Measurements from ENCODE around the gene ADAT3. TPM values are rescaled to one million over a fixed set of nuclear protein-coding genes. Genes with fewer than 3 reads are reported as not detected.

The ADAT3 gene
- total RNA-seq, 2 donors from 2014 or later, result 3.9 to 8.4 TPM

DNA sequence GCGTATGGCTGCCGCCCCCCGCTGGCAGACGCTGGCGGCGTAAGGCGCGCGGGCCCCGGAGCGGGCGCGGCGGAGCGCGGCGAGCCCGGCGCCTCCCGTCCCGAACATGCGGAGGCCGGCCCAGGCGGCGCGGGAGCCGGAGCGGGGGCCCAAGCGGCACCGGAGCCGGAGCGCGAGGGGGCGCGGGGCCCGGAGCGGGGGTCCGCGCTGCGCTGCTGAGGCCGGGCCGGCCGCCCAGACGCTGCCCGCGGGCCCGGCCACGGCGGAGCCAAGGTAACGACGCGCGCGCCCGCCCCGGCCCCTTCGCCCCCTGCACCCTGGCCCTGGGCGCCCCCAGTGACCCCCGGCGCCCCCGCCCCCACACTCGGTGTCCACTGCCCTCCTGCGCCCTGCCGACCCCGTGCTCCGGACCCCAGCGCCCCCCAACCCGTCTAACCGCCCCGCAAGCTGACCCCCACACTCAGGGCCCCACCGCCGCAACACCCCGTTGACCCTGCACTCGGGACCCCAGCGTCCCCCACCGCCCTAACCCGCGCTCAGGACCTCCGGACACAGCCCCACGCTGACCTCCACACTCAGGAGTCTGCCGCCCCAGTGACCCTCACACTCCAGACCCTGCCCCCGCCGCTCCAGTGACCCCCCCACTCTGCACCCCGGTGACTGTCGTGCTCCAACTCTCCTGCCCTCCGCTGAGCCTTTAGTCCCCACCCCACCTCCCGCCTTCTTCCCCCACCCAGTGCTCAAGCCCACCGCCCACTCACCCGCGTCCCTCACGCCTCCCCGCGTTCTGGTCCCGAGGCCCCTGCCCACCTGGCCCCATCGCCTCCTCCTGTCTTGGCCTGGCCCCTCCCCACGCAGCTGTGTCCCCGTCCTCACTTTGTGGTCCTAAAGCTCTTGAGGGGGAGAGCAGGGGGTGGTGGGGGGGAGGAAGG is 36.2 kb downstream of the ADAT3 start, which contains the start of gene CSNK1G2:
Gene CSNK1G2, plus strand, starts transcription at position 27 of the 932 bp plus-strand sequence. CDS start 28,601 bp downstream, outside the sequence.
- Histone ChIP-seq H3K4me3 (peak within 1 kb of the TSS; percentile 86), H3K36me3 (no peaks in the 10 kb centered on the region), H3K27ac (peak within 1 kb of the TSS; percentile 100), H3K27me3 (replicated peaks; ENCODE audit: insufficient read depth) (no peaks in the 10 kb centered on the region), H3K9me3 (no peaks in the 10 kb centered on the region), H3K4me1 (ENCODE audit: control insufficient read depth in 1 of 2, low read depth in 2 of 2) (peaks cover 16 to 26% of the 10 kb centered on the region in 2 donors)
- TF ChIP-seq, protein P1, sequence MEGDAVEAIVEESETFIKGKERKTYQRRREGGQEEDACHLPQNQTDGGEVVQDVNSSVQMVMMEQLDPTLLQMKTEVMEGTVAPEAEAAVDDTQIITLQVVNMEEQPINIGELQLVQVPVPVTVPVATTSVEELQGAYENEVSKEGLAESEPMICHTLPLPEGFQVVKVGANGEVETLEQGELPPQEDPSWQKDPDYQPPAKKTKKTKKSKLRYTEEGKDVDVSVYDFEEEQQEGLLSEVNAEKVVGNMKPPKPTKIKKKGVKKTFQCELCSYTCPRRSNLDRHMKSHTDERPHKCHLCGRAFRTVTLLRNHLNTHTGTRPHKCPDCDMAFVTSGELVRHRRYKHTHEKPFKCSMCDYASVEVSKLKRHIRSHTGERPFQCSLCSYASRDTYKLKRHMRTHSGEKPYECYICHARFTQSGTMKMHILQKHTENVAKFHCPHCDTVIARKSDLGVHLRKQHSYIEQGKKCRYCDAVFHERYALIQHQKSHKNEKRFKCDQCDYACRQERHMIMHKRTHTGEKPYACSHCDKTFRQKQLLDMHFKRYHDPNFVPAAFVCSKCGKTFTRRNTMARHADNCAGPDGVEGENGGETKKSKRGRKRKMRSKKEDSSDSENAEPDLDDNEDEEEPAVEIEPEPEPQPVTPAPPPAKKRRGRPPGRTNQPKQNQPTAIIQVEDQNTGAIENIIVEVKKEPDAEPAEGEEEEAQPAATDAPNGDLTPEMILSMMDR (IDR thresholded peaks at IDR 0.05), result no peak
- DNase-seq (ENCODE audit: low spot score) (no peak), ATAC-seq (ENCODE audit: insufficient number of reproducible peaks, low FRiP score, low read depth) (no peak)

DNA sequence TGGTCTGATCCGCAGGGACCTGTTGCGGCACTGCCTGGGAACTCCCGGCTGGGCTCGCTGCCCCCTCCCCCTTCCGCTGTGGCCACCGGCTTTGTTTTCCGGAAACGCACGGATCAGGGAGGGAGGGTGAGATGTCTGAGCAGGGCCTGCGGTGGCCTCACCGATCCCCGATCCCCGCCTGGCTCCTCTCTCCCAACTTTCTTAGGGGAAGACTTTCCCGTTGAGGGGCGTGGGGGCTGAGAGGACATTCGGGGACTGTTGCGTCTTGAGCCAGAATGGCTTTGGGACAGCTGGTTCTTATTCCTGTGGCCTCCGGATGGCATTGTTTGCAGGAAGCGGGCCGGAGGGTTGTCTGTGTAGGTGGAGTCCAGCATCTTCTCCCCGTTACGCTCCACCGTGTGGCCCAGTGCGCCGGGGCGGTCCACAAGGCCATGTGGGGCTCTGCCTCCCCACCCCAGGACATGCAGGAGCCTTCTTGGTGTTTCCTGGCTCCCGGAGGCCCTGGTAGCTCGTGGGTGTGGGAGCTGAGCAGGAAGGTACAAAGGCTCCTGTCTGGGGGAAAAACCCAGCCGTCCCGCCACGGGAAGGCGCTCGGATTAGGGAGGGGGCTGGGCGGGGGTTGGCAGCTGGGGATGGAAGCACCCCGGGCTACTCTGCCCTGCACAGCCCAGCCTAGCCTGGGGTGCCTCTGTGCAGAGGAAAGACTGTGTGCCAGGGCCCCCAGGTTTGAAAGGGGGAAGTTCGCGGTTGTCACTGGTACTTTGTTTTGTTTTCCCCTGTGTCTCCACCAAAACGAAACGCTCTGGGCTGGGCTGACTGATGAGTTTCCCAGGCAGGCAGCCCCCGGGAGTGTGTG is 37.1 kb downstream of the ADAT3 start:
- ATAC-seq (ENCODE audit: insufficient number of reproducible peaks, low FRiP score, low read depth), result no peak
- H3K4me1 ChIP-seq (ENCODE audit: control insufficient read depth in 1 of 2, low read depth in 2 of 2), result peaks cover 16 to 26% of the 10 kb centered on the region in 2 donors

DNA sequence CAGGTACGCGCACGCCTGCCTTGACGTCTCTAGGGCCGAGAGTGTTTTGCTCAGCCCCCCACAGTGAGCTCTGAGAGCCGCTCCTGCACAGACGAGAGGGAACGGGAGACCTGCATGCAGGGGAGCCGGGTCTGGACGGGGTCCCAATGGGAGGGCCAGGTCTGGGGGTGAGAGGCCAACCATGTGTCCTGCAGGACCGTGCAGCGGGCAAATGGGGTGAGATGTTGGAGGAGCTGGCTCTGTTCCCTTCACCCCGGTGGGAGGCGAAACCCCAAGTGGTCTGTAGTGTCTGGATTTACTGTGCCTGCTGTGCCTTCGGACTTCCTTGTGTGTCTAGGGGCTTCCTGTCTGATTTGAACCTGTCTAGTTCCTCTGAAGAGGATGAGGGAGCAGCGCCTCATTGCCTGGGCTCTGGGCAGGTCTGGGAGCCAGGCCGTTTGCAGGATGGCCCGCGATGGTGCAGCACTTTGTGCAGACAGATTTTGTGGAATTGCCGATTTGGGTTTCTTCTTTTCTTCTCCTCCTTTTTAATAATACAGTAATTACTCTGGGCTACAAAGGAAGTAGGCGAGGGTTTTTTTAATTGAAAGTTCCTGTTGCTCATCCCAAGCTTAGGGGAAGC is 37.8 kb downstream of the ADAT3 start:
- H3K36me3 ChIP-seq, result no peaks in the 10 kb centered on the region
- peak overlapping the region; percentile 77 for H3K4me3 ChIP-seq
- no peaks in the 10 kb centered on the region for H3K9me3 ChIP-seq
- ATAC-seq (ENCODE audit: insufficient number of reproducible peaks, low FRiP score, low read depth) (no peak), DNase-seq (ENCODE audit: low spot score) (no peak)
- H3K27ac ChIP-seq, result peak overlapping the region in 1 of 2 donors; percentile 90
- H3K4me1 ChIP-seq (ENCODE audit: control insufficient read depth in 1 of 2, low read depth in 2 of 2), result peaks cover 16 to 26% of the 10 kb centered on the region in 2 donors
- no peaks in the 10 kb centered on the region for H3K27me3 ChIP-seq (replicated peaks; ENCODE audit: insufficient read depth)
- TF ChIP-seq, protein P1 (IDR thresholded peaks at IDR 0.05), result no peak

More for the DNA sequence above, 37.1 kb downstream of the ADAT3 start:
- TF ChIP-seq, protein P1 (IDR thresholded peaks at IDR 0.05), result no peak
- Histone ChIP-seq H3K4me3 (peak overlapping the region; percentile 77), H3K9me3 (no peaks in the 10 kb centered on the region), H3K27me3 (replicated peaks; ENCODE audit: insufficient read depth) (no peaks in the 10 kb centered on the region), H3K36me3 (no peaks in the 10 kb centered on the region), H3K27ac (peak overlapping the region; percentile 86 to 90)
- DNase-seq (ENCODE audit: low spot score), result no peak

DNA sequence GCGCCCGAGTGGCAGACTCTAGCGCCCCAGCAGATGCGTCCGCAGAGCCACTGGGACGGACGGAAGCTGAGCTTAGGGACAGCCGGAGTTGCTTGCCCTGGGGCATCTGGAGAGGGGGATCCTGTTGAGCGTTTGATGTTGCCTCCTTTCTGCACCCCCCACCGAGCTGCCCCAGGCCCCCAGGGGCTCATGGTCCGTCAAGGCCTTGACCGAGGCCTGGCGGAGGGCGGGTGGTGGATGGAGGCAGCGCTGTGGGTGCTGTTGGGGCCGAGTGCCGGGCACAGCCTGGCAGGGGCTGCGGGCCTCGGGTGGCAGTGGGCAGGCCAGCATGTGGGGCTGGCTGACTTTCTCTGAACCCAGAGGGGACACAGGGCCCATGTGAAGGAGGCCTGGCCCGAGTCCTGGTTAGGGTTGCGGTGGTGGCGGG is 38.5 kb downstream of the ADAT3 start:
- DNase-seq (ENCODE audit: low spot score) (no peak), ATAC-seq (ENCODE audit: insufficient number of reproducible peaks, low FRiP score, low read depth) (no peak)
- H3K27ac ChIP-seq, result no peak overlapping the region
- H3K36me3 ChIP-seq, result no peaks in the 10 kb centered on the region
- TF ChIP-seq, protein P1 (IDR thresholded peaks at IDR 0.05), result no peak
- H3K4me3 ChIP-seq, result no peak overlapping the region
- H3K27me3 ChIP-seq (replicated peaks; ENCODE audit: insufficient read depth), result no peaks in the 10 kb centered on the region
- no peaks in the 10 kb centered on the region for H3K9me3 ChIP-seq
- H3K4me1 ChIP-seq (ENCODE audit: control insufficient read depth in 1 of 2, low read depth in 2 of 2), result peaks cover 16 to 26% of the 10 kb centered on the region in 2 donors
